D721Med (cell line): ENCODE data around the gene MCAT.

ENCODE experiments used
- DNase-seq: peaks from one replicate; pipeline ENCODE4 v3.0.0; 2011; ENCODE audit warnings: low spot score; ENCODE audit not compliant: insufficient read length
- FAIRE-seq: peaks from 2 replicates; lab custom pipeline; 2011; peaks lifted over from hg19 to GRCh38; lab: Jason Lieb, UNC
- TF ChIP-seq, protein P1 (sequence below): IDR thresholded peaks from 2 replicates; pipeline ENCODE4 v1.5.1; 2012; ENCODE audit warnings: mild to moderate bottlenecking, control low read depth; ENCODE audit not compliant: insufficient read depth; ENCODE audit errors: missing control alignments

The MCAT gene

DNA sequence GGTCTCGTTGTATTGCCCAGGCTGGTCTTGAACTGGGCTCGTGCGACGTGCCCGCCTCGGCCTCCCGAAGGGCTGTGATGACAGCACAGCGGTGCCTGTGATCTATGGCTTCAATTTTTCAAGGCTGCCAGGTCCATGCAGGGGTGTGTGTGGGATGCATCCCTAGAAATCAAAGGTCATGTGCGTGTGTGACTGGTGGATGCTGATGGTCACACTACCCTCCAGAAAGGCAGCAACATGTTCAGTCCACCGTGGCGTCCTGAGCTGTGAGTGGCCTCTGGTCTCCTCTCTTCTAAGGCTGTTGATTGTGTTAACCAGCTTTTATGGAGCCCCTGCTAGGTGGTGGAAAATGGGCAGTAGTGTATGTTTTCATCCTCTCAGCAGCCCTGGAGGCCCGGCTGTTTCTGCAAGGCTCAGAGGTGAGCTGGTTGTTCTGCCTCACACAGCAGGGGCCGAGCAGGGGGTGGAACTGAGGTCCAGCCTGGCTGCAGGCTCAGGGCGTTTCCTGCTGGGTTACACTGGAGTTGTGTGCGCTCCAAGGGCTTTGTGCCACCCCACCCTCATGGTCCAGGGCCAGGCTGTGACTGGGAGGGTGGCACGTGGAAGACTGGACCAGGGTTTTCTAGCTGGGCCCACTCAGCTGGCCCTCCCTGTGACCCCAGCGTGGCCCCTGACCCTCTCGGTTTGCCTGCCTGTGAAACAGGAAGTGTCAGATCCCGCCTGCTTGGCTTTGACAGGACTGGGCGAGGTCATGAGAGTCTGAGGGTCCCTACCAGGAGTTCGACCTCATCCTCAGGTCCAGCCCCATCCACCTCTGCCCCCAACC, 25.0 kb downstream of the MCAT start:
- FAIRE-seq, result no peak
- TF ChIP-seq, protein P1, sequence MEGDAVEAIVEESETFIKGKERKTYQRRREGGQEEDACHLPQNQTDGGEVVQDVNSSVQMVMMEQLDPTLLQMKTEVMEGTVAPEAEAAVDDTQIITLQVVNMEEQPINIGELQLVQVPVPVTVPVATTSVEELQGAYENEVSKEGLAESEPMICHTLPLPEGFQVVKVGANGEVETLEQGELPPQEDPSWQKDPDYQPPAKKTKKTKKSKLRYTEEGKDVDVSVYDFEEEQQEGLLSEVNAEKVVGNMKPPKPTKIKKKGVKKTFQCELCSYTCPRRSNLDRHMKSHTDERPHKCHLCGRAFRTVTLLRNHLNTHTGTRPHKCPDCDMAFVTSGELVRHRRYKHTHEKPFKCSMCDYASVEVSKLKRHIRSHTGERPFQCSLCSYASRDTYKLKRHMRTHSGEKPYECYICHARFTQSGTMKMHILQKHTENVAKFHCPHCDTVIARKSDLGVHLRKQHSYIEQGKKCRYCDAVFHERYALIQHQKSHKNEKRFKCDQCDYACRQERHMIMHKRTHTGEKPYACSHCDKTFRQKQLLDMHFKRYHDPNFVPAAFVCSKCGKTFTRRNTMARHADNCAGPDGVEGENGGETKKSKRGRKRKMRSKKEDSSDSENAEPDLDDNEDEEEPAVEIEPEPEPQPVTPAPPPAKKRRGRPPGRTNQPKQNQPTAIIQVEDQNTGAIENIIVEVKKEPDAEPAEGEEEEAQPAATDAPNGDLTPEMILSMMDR, result no peak
- no peak for DNase-seq

DNA sequence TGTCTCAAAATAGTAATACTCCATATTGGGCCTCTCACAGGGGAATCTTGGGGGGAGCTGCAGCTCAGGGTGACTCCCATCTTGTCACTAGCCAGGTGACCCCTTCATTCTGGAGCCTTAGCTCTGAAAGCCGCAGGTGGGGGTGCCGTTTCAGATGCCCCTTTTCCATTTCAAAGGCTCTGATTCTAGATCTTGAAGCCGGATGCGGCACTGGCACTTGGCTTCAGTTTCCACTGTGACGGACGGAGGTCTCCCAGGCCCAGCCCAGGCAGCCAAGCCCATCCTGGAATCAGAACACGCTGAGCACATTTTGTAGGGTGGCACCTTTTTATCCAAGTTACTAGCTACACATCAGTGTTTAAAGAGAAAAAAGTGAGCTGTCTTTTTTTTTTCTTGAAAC, 26.3 kb downstream of the MCAT start:
- FAIRE-seq (no peak), DNase-seq (no peak)
- TF ChIP-seq, protein P1, result no peak

DNA sequence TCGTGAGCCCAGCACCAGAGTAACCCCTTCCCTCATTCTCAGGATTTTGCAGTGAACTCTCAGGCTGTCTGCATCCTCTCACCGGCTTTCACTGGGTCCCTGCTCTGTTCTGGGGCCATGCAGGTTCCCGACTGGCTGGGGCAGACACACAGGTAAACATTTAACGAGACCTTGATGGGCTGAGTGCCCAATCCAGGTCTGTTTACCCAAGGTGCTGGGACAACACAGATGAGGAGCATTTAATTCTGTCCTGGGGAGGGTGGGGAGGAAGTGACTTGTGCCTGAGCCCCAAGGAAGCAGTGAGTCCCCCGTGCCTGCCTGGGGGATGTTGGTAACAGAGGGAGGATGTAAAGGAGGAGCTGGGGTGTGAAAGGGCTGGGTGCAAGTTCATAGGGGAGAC, 28.2 kb downstream of the MCAT start:
- no peak for FAIRE-seq
- TF ChIP-seq, protein P1, result no peak
- DNase-seq, result no peak

DNA sequence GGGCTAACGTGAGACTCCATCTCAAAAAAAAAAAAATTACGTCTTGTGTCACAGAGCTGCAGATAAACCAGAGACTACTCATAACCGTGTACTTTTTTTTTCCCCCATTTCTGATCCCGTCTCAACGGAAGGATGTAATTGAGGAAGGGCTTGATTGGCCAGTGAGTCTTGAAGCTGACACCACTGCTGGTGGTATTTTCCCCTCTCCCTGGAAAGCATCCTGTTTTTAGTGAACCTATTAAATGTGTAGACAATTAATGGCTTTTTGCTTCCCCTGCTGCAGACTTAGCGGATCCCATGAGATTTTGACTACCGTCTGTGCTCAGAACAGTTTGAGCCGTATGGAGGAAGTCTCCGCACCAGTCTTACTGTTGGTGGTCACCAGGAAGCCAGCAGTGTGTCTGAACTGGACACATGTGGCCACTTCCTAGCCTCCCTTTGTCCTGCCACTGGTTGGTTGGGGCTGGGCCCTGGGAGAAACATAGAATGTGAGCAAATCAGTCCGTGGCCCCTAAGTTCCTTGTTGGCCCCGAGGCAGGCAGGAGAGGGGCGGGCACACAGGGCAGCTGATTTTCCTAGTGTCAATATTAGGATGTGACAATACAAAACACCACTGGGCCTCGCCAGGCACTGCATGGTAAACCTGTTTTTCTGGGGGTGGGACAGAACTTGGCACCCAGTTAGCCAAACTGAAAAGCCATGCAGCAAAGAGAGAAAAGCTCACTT, 29.5 kb downstream of the MCAT start:
- DNase-seq, result no peak
- FAIRE-seq, result no peak
- TF ChIP-seq, protein P1, result no peak

DNA sequence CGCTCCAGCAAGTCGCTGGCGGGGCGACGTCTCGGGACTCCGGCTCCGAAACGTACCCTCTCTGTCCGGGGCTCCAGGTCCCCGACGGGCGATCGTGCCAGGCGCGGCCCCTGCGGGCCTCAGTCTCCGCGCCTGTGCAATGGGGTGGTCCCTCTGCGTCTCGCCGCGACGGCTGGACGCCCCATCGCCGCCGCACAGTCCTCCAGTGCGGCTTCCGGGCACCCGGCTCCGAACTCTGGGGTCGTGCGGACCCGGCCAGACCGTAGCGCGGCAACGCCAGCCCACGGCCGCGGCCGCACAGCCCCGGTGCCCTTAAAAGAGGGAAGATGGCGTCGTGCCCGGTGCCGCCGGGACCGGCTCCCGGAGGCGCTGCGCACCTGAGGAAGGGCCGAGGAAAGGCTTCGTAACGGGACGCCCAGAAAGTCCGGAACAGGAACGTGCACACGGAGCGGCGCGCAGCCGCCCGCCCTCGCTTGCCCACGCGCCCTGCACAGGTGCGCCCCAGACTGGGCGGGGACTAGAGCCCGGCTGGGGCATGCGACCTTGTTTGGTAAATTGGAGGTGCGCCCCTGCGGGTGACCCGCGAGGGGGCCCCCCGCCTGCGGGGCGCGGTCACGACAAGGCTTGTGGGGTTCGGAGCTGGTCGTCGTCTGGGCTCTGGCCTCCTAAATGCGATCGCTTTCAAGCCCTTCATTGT, 32.1 kb downstream of the MCAT start:
- TF ChIP-seq, protein P1, result no peak
- FAIRE-seq (no peak), DNase-seq (no peak)

DNA sequence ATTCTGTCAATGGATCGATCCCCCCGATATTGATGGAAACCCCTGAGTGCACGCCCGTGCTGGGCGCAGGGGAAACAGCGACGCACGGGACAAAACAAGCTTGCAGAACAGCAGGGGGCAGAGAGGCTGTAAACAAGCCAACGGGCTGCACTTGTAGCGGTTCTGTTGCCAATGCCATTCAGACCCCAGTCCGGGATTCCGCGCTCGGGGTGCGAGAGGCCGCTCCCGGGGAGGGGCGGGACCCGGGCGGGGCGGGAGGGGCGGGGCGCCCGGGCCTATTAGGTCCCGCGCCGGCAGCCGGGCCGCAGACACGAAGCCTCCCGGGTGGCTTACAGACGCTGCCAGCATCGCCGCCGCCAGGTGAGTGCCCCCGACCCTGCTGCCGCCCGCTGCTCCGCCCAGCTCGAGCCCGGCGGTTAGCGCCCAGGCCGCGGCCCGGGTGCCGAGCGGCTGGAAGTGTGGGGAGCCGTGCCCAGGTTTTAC, 32.7 kb downstream of the MCAT start, which contains the start of gene BIK:
BIK (plus strand) TSS at position 307 of the 483 bp plus-strand sequence. CDS start 13,273 bp downstream, outside the sequence.
- DNase-seq (no peak), FAIRE-seq (no peak)
- TF ChIP-seq, protein P1, result peak; percentile 27
